IMR-90 (cell line): ENCODE results near the gene CASP7.

Experiments
- BHLHE40 ChIP-seq: fragments of 150-350 bp; IDR thresholded peaks from 2 replicates; pipeline ENCODE4 v1.6.1; 2016; ENCODE audit warnings: mild to moderate bottlenecking, low read depth, low read length
- CEBPB ChIP-seq: IDR thresholded peaks from 2 replicates; pipeline ENCODE4 v1.6.1; 2012; ENCODE audit warnings: low read depth, low read length, improper control_type of control experiment
- CHD1 ChIP-seq: IDR thresholded peaks from 2 replicates; pipeline ENCODE4 v1.6.1; 2012; ENCODE audit warnings: low read depth, low read length, improper control_type of control experiment
- FOS ChIP-seq: fragments of 150-350 bp; IDR thresholded peaks from 2 replicates; pipeline ENCODE4 v1.6.1; 2016; ENCODE audit warnings: low read depth, low read length
- POLR2A ChIP-seq: IDR thresholded peaks from 2 replicates; pipeline ENCODE4 v1.6.1; 2012; ENCODE audit warnings: mild to moderate bottlenecking, low read depth, low read length
- RAD21 ChIP-seq: IDR thresholded peaks from 2 replicates; pipeline ENCODE4 v1.6.1; 2012; ENCODE audit warnings: low read length, improper control_type of control experiment
- RCOR1 ChIP-seq: IDR thresholded peaks from 2 replicates; pipeline ENCODE4 v1.6.1; 2012; ENCODE audit warnings: mild to moderate bottlenecking, low read length, improper control_type of control experiment; ENCODE audit not compliant: insufficient replicate concordance
- SMC3 ChIP-seq: fragments of 150-350 bp; IDR thresholded peaks from 2 replicates; pipeline ENCODE4 v1.6.1; 2016; ENCODE audit warnings: low read depth, mild to moderate bottlenecking, antibody characterized with exemption, low read length, moderate library complexity
- TF ChIP-seq, protein P1 (sequence below): conservative IDR thresholded peaks from 2 replicates; pipeline ENCODE4 v1.5.1; 2012; ENCODE audit warnings: mild to moderate bottlenecking, low read depth, low read length, improper control_type of control experiment
- TF ChIP-seq, protein P2 (sequence below): fragments of 150-350 bp; IDR thresholded peaks from 2 replicates; pipeline ENCODE4 v1.6.1; 2017; ENCODE audit warnings: mild to moderate bottlenecking, antibody characterized with exemption, low read length, low read depth

DNA sequence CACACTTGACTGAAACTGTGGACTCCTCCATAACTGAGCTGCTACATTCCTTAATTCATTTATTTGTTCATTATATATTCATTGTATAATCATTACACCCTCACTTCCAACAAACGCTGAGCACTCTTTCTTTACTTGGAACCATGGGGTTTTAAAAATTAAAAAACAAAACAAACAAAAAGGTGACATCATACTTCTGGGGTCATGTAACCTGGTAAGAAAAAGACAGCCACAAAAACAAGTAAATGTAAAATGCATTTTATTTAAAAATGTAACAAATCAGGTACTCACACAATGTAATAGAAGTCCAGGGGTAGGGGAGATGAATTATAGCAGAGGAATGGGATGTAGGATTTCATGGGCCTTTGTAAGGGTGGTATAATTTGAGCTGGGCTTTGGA lies 96.8 kb downstream of the CASP7 start:
- TF ChIP-seq POLR2A (no peak), FOS (no peak), SMC3 (no peak), BHLHE40 (no peak), RCOR1 (no peak), CEBPB (no peak), CHD1 (no peak), RAD21 (no peak)
- TF ChIP-seq, protein P1, sequence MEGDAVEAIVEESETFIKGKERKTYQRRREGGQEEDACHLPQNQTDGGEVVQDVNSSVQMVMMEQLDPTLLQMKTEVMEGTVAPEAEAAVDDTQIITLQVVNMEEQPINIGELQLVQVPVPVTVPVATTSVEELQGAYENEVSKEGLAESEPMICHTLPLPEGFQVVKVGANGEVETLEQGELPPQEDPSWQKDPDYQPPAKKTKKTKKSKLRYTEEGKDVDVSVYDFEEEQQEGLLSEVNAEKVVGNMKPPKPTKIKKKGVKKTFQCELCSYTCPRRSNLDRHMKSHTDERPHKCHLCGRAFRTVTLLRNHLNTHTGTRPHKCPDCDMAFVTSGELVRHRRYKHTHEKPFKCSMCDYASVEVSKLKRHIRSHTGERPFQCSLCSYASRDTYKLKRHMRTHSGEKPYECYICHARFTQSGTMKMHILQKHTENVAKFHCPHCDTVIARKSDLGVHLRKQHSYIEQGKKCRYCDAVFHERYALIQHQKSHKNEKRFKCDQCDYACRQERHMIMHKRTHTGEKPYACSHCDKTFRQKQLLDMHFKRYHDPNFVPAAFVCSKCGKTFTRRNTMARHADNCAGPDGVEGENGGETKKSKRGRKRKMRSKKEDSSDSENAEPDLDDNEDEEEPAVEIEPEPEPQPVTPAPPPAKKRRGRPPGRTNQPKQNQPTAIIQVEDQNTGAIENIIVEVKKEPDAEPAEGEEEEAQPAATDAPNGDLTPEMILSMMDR = no peak
- TF ChIP-seq, protein P2, sequence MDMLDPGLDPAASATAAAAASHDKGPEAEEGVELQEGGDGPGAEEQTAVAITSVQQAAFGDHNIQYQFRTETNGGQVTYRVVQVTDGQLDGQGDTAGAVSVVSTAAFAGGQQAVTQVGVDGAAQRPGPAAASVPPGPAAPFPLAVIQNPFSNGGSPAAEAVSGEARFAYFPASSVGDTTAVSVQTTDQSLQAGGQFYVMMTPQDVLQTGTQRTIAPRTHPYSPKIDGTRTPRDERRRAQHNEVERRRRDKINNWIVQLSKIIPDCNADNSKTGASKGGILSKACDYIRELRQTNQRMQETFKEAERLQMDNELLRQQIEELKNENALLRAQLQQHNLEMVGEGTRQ = no peak
